H1 (cell line): ENCODE data around the gene C19orf53.

Experiments
- BACH1 ChIP-seq: IDR thresholded peaks from 2 replicates; pipeline ENCODE4 v1.6.1; 2012; ENCODE audit warnings: low read length, improper control_type of control experiment
- CHD1 ChIP-seq: IDR thresholded peaks from 2 replicates; pipeline ENCODE4 v1.6.1; 2012; ENCODE audit warnings: low read depth, low read length, improper control_type of control experiment
- CHD2 ChIP-seq: IDR thresholded peaks from 2 replicates; pipeline ENCODE4 v1.6.1; 2012; ENCODE audit warnings: low read length, improper control_type of control experiment
- EZH2 ChIP-seq: fragments of 200-600 bp; sonication (generic); IDR thresholded peaks from 2 replicates; pipeline ENCODE4 v1.7.1; 2012; ENCODE audit warnings: low read depth, mild to moderate bottlenecking, moderate library complexity, low read length, inconsistent platforms; ENCODE audit not compliant: severe bottlenecking
- GABPA ChIP-seq: IDR thresholded peaks from 2 replicates; pipeline ENCODE4 v1.6.1; 2011; ENCODE audit warnings: mild to moderate bottlenecking, low read length, moderate library complexity, borderline replicate concordance; ENCODE audit not compliant: insufficient read depth
- HDAC2 ChIP-seq, 2 experiments: fragments of 300-600 bp in 1 of 2; sonication (generic) in 1 of 2; IDR thresholded peaks; 2 replicates each; pipeline ENCODE4 v1.6.1; 2011 to 2012; ENCODE audit warnings: low read depth in 2 of 2, low read length in 2 of 2, mild to moderate bottlenecking in 2 of 2, moderate library complexity in 2 of 2, borderline replicate concordance in 1 of 2, inconsistent platforms in 1 of 2
- PHF8 ChIP-seq: fragments of 200-600 bp; sonication (generic); conservative IDR thresholded peaks from 2 replicates; pipeline ENCODE4 v1.7.1; 2012; ENCODE audit warnings: low read depth, mild to moderate bottlenecking, inconsistent platforms, low read length, moderate library complexity
- POLR2A ChIP-seq, 2 experiments: IDR thresholded peaks; 1 replicate in 1 of 2; 2 replicates in 1 of 2; pipeline ENCODE4 v1.6.1; 2011; ENCODE audit warnings: low read depth in 2 of 2, low read length in 2 of 2, mild to moderate bottlenecking in 2 of 2; ENCODE audit errors: control extremely low read depth in 1 of 2
- RAD21 ChIP-seq, 2 experiments: IDR thresholded peaks in 1 of 2; conservative IDR thresholded peaks in 1 of 2; 2 replicates each; pipeline ENCODE4 v1.6.1; 2011; ENCODE audit warnings: low read depth in 2 of 2, low read length in 2 of 2, improper control_type of control experiment in 1 of 2, inconsistent platforms in 1 of 2, mild to moderate bottlenecking in 1 of 2, moderate library complexity in 1 of 2
- RBBP5 ChIP-seq: IDR thresholded peaks from 2 replicates; pipeline ENCODE4 v1.7.1; 2012; ENCODE audit warnings: low read depth, mild to moderate bottlenecking, inconsistent platforms, low read length, moderate library complexity, borderline replicate concordance
- RNF2 ChIP-seq: fragments of 200-900, 300-1000 bp; sonication (generic); IDR thresholded peaks from 2 replicates; pipeline ENCODE4 v1.7.1; 2016; ENCODE audit warnings: borderline replicate concordance, low read depth, mild to moderate bottlenecking, antibody characterized with exemption, low read length; ENCODE audit not compliant: poor library complexity, severe bottlenecking; ENCODE audit errors: missing control alignments
- SP1 ChIP-seq: IDR thresholded peaks from 2 replicates; pipeline ENCODE4 v1.6.1; 2011; ENCODE audit warnings: low read depth, low read length
- TAF1 ChIP-seq: IDR thresholded peaks from 2 replicates; pipeline ENCODE4 v1.6.1; 2011; ENCODE audit warnings: mild to moderate bottlenecking, low read depth, low read length
- TF ChIP-seq, protein P1 (sequence below), 3 experiments: IDR thresholded peaks; 1 replicate in 2 of 3; 2 replicates in 1 of 3; pipeline versions ENCODE4 v1.5.1 to v1.6.1; 2011; ENCODE audit warnings: low read length in 3 of 3, mild to moderate bottlenecking in 3 of 3, inconsistent platforms in 2 of 3, low read depth in 1 of 3, moderate library complexity in 1 of 3; ENCODE audit not compliant: insufficient read depth in 1 of 3; ENCODE audit errors: control extremely low read depth in 1 of 3

- no peak for TF ChIP-seq POLR2A (IDR thresholded peaks at IDR 0.05; ENCODE audit: control extremely low read depth in 1 of 2, low read depth in 2 of 2, low read length in 2 of 2)
- TF ChIP-seq TAF1: no peak
- TF ChIP-seq, protein P1, sequence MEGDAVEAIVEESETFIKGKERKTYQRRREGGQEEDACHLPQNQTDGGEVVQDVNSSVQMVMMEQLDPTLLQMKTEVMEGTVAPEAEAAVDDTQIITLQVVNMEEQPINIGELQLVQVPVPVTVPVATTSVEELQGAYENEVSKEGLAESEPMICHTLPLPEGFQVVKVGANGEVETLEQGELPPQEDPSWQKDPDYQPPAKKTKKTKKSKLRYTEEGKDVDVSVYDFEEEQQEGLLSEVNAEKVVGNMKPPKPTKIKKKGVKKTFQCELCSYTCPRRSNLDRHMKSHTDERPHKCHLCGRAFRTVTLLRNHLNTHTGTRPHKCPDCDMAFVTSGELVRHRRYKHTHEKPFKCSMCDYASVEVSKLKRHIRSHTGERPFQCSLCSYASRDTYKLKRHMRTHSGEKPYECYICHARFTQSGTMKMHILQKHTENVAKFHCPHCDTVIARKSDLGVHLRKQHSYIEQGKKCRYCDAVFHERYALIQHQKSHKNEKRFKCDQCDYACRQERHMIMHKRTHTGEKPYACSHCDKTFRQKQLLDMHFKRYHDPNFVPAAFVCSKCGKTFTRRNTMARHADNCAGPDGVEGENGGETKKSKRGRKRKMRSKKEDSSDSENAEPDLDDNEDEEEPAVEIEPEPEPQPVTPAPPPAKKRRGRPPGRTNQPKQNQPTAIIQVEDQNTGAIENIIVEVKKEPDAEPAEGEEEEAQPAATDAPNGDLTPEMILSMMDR (IDR thresholded peaks at IDR 0.05; ENCODE audit: control extremely low read depth in 1 of 3, insufficient read depth in 1 of 3, low read depth in 1 of 3, low read length in 3 of 3): no peak
- no peak for TF ChIP-seq EZH2
- no peak for TF ChIP-seq RAD21 (IDR thresholded peaks at IDR 0.05 in 1 of 2, conservative IDR thresholded peaks at IDR 0.05 in 1 of 2; ENCODE audit: low read depth in 2 of 2, low read length in 2 of 2)
- no peak for TF ChIP-seq PHF8
- TF ChIP-seq RBBP5: no peak
- no peak for TF ChIP-seq GABPA
- no peak for TF ChIP-seq CHD1
- no peak for TF ChIP-seq BACH1
- no peak for TF ChIP-seq SP1
- no peak for TF ChIP-seq RNF2
- no peak for TF ChIP-seq CHD2
- no peak for TF ChIP-seq HDAC2 (IDR thresholded peaks at IDR 0.05; ENCODE audit: borderline replicate concordance in 1 of 2, low read depth in 2 of 2, low read length in 2 of 2)
These were observed 23.6 kb downstream of the C19orf53 start for GRCh38 chr19:13797870-13798269.
